Tracheal epithelial cell (primary cell): Measurements from ENCODE around the gene TATDN3. TPM values are rescaled to one million over a fixed set of nuclear protein-coding genes. Genes with fewer than 3 reads are reported as not detected.

Source experiments
- total RNA-seq: library from RNA; depleted of rRNA; stranded (reverse); fragments of >200 nt; gene quantifications from 2 replicates; pipeline ENCODE4 v1.2.1, GENCODE V29; 2014

Gene TATDN3, protein sequence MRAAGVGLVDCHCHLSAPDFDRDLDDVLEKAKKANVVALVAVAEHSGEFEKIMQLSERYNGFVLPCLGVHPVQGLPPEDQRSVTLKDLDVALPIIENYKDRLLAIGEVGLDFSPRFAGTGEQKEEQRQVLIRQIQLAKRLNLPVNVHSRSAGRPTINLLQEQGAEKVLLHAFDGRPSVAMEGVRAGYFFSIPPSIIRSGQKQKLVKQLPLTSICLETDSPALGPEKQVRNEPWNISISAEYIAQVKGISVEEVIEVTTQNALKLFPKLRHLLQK
- total RNA-seq: 8.0 and 19.4 TPM in 2 replicates

GRCh38 chr1:212791676-212792395, at the start of gene TATDN3, which contains the start of gene NSL1:
TSS of gene TATDN3 (plus strand) at chr1:212791894. CDS start at chr1:212791922, 28 bp downstream.
TSS of gene NSL1 (minus strand) at chr1:212791777. CDS start at chr1:212791763, 14 bp downstream.

GRCh38 chr1:212847549-212847948, 55.9 kb downstream of the TATDN3 start, which contains the start of gene SPATA45:
TSS of gene SPATA45 (minus strand) at chr1:212847649. CDS start at chr1:212836149, 11,500 bp downstream.

DNA sequence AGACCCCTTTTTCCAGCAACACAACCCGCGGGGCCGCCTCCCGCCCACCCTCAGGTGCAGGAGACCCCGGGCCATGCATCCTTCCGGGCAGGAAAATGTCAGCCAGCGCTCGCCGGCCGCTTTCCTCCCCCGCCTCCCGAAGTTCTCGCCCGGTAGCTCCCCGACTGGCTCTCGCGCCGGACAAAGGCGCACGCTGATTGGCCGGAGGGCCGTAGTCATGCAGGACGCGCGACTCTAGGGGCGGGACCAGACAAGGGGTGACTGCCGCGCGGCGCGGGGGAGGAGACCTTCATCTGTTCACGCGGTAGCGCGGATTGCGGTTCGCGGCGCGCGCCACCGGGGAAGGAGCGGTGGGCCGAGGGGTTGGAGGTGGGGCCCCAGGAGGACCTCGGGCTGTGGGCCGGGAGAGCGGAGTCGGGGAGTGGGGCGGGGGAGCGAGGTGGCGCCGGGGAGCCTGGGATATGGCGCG, 66.3 kb downstream of the TATDN3 start, which contains the start of gene FLVCR1:
Gene FLVCR1, plus strand, starts transcription at position 284 of the 469 bp plus-strand sequence. Its CDS starts 178 bp downstream, at position 462.

Other genes starting within 250 kb of the TATDN3 start
- 7.0 and 21.2 TPM in 2 replicates for gene ATF3, start 183.1 kb upstream of the TATDN3 start, total RNA-seq
- gene BATF3, start 92.1 kb upstream of the TATDN3 start, total RNA-seq: 0.21 and 0.96 TPM in 2 replicates
- 19.0 and 27.5 TPM in 2 replicates for gene NSL1, start 117 bp upstream of the TATDN3 start, total RNA-seq
- gene SPATA45, start 55.8 kb downstream of the TATDN3 start, total RNA-seq: not detected in 2 replicates
- 10.9 and 12.0 TPM in 2 replicates for gene FLVCR1, start 66.4 kb downstream of the TATDN3 start, total RNA-seq
- 0.24 TPM in 1 of 2 replicates, not detected in the other for gene VASH2, start 158.6 kb downstream of the TATDN3 start, total RNA-seq
- 22.7 and 35.0 TPM in 2 replicates for gene ANGEL2, start 224.0 kb downstream of the TATDN3 start, total RNA-seq